Germinal center (tissue), 1 donor: ENCODE measurements around the gene NNAT.

Experiments used
- DNase-seq: peaks from one replicate; pipeline ENCODE4 v3.0.0; 2012; ENCODE audit warnings: mixed read lengths, low spot score

Gene NNAT

GRCh38 chr20:37567671-37568588 is 46.9 kb downstream of the NNAT start:
- no peak for DNase-seq

GRCh38 chr20:37570419-37570818 is 49.4 kb downstream of the NNAT start:
- no peak for DNase-seq

- DNase-seq: no peak
Observed at GRCh38 chr20:37571033-37571432, 50.0 kb downstream of the NNAT start.
